Sigmoid colon (tissue), 7 donors: ENCODE measurements around the gene B3GNT3. TPM values are rescaled to one million over a fixed set of nuclear protein-coding genes. Genes with fewer than 3 reads are reported as not detected.

Source experiments
- DNase-seq: peaks from one replicate; pipeline ENCODE4 v3.0.0-alpha.2; 2019
- H3K27ac ChIP-seq, 4 donors: fragments of 200-600 bp; sonication (generic); one replicate each; pipeline ENCODE4 v1.5.1; 2016 to 2019; ENCODE audit warnings: mild to moderate bottlenecking in 1 of 4
- H3K27me3 ChIP-seq, 3 donors: fragments of 200-600 bp; sonication (generic); one replicate each; pipeline ENCODE4 v1.5.1; 2019; ENCODE audit warnings: mild to moderate bottlenecking in 1 of 3
- H3K36me3 ChIP-seq, 4 donors: fragments of 200-600 bp; sonication (generic); one replicate each; pipeline ENCODE4 v1.5.1; 2016 to 2019
- H3K4me1 ChIP-seq, 4 donors: fragments of 200-600 bp; sonication (generic); one replicate each; pipeline ENCODE4 v1.5.1; 2017 to 2019
- H3K4me3 ChIP-seq, 4 donors: fragments of 200-600 bp; sonication (generic); one replicate each; pipeline ENCODE4 v1.5.1; 2017 to 2019; ENCODE audit warnings: mild to moderate bottlenecking in 2 of 4, moderate library complexity in 1 of 4
- H3K9me3 ChIP-seq, 4 donors: fragments of 200-600 bp in 3 of 4; sonication (generic) in 3 of 4; one replicate each; pipeline versions ENCODE4 v1.5.1 to v1.6.1; 2013 to 2019
- EP300 ChIP-seq, 4 donors: sonication (generic); formaldehyde crosslinking; IDR thresholded peaks; one replicate each; pipeline ENCODE4 v1.6.1; 2017; ENCODE audit warnings: antibody characterized with exemption in 4 of 4
- POLR2A ChIP-seq, 2 donors: fragments of 450-650 bp; IDR thresholded peaks; one replicate each; pipeline ENCODE4 v1.6.1; 2016; ENCODE audit warnings: antibody characterized with exemption in 2 of 2, mild to moderate bottlenecking in 2 of 2, moderate library complexity in 2 of 2
- POLR2AphosphoS5 ChIP-seq, 4 donors: sonication (generic); formaldehyde crosslinking; IDR thresholded peaks; one replicate each; pipeline ENCODE4 v1.6.1; 2017; ENCODE audit warnings: antibody characterized with exemption in 4 of 4
- WGBS, 2 donors: extraction: QIAGEN DNeasy Blood & Tissue Kit; methylation state at CpG; one replicate each; pipeline ENCODE4 v1.1.7; 2013; 5-methylcytosine and 5-hydroxymethylcytosine counted together
- intact Hi-C: fragments of 100-400 bp; cut with DNase I; formaldehyde crosslinking; loops from one replicate; pipeline ENCODE4 v1.15.1; 2023
- polyA plus RNA-seq, 3 donors: library from polyadenylated mRNA; stranded (reverse); fragments of 200-250 nt; gene quantifications; one replicate each; pipeline ENCODE4 v1.2.3, GENCODE V29; 2013
- total RNA-seq, 4 donors: library from RNA; depleted of rRNA; stranded (reverse); fragments of >200 nt; gene quantifications; one replicate each; pipeline ENCODE4 v1.1.0, GENCODE V29; 2016
- TF ChIP-seq, protein P1 (sequence below), 4 experiments: fragments of 450-650 bp in 3 of 4; fragments of 200-600 bp in 1 of 4; IDR thresholded peaks; one replicate each; pipeline ENCODE4 v1.5.1; 2016 to 2019; ENCODE audit warnings: antibody characterized with exemption in 4 of 4, mild to moderate bottlenecking in 3 of 4, moderate library complexity in 2 of 4
- donor health status: healthy with polysubstance abuse.
- donor health status: Bipolar disorder and iron deficiency.
- donor health status: healthy.

B3GNT3 gene, protein sequence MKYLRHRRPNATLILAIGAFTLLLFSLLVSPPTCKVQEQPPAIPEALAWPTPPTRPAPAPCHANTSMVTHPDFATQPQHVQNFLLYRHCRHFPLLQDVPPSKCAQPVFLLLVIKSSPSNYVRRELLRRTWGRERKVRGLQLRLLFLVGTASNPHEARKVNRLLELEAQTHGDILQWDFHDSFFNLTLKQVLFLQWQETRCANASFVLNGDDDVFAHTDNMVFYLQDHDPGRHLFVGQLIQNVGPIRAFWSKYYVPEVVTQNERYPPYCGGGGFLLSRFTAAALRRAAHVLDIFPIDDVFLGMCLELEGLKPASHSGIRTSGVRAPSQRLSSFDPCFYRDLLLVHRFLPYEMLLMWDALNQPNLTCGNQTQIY
- total RNA-seq, result under 1 TPM in 1 of 4 donors, not detected in 3; 0.55 TPM
- polyA plus RNA-seq, result 10 to 100 TPM; 20.4 to 72.3 (median 35.4) TPM

DNA sequence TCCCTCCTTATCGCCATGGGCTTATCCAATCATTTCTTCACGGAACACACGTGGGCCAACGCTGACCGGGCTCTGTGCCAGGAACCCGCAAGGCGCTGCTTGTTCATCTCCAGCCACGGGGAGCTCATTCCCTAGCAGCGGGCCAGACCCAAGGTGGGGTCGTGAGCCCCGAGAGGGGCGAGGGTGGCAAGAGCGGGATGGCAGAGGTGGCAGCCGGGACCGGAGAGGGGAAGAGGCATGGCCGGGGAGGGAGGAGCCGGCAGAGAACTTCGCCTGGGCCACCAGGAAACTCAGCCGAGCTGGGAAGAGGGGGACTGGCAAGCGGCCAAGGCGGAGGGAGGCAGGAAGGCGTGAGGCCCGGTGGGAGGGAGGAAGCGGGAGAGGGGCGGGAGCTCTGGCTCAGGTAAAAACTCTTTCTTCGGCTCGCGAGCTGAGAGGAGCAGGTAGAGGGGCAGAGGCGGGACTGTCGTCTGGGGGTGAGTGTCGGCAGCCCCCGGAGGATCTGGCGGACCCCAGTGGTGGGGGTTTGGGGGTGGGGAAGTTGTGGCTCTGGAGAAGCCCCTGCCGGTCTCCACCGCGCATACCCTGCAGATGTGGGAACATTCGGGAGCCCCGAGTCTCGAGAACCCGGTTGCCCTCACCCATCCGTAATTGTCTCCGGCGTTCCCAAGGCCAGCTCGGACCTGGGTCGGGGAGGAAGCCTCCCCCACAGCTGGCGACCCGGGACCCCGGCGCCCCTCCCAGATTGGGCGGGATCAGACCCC, at the start of gene B3GNT3:
Gene B3GNT3, plus strand, starts transcription at position 408 of the 764 bp plus-strand sequence. CDS start 12,670 bp downstream, outside the sequence.
- intact Hi-C loops, result no loop called here
- no peak for DNase-seq
- Histone ChIP-seq H3K4me1 (peaks cover 0 to 6% (median 0%) of the 10 kb centered on the region in 4 donors), H3K4me3 (peak within 1 kb of the TSS in 1 of 4 donors; percentile 11), H3K36me3 (no peaks in the 10 kb centered on the region), H3K27ac (peak within 1 kb of the TSS in 1 of 4 donors; percentile 29), H3K9me3 (no peaks in the 10 kb centered on the region), H3K27me3 (peaks cover 18 to 57% (median 31%) of the 10 kb centered on the region in 3 donors)
- TF ChIP-seq EP300 (IDR thresholded peaks at IDR 0.05), result no peak
- peak in 1 of 4 donors; percentile 50 for TF ChIP-seq POLR2AphosphoS5 (IDR thresholded peaks at IDR 0.05)
- TF ChIP-seq POLR2A (IDR thresholded peaks at IDR 0.05), result peak in 1 of 2 donors; percentile 82
- 1 to 6% methylated on average over 50 of the region's 50 CpGs for WGBS, 2 donors

DNA sequence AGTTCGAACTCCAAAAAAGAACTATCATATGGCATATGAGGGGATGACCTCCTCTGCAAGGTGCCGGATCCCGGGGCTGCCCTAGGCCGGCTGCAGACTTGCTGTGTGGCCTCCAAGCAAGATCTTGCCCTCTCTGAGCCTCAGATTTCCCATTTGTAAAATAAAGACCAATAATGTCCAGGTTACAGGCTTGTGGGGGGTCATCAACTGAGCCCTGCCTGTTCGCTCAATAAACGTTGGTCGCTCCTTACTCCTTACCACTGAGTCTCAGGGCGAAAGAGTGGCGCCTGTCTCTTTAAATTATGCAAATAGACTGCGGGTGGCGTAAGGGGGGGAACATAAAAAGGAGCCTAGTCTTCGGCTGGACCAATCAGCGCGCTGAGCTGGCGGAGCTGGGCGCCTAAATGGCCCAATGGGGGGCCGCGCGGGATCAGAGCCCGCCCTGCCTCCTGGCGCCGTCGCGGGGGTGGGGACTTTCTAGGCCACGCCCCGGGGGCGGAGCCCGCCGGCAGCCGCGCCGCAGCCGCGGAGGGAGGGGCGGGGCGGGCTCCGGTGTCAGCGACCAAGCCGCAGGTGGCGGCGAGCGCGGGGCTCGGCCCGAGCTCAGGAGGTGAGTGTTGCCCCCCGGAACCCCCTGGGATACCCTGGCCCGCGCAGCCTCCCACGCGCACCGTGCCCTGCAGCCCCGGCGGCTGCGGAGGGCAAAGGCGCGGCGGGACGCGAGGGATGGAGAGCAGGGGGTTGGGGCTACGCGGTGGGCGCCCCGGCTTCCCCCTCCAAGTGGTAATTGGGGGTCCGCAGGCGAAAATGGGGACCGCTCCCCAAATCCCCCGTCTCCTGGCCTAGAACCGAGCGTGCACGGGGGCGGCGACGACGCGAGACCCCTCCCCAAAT, 47.5 kb upstream of the B3GNT3 start:
- H3K27ac ChIP-seq, result no peak overlapping the region
- intact Hi-C loops, result loop anchor here (2.0 to 10.0 kb wide), 2 partner anchors 29 to 107 kb away; partner anchors contain the start of genes MAP1S and RPL18A
- H3K36me3 ChIP-seq, result no peaks in the 10 kb centered on the region
- DNase-seq, result peak; percentile 95
- H3K4me1 ChIP-seq, result peaks cover 0 to 18% (median 10%) of the 10 kb centered on the region in 4 donors
- peak overlapping the region; percentile 17 to 52 (median 45) for H3K4me3 ChIP-seq
- no peaks in the 10 kb centered on the region for H3K9me3 ChIP-seq
- 6 to 8% methylated on average over 75 of the region's 75 CpGs for WGBS, 2 donors
- TF ChIP-seq EP300 (IDR thresholded peaks at IDR 0.05), result no peak
- no peak for TF ChIP-seq POLR2AphosphoS5 (IDR thresholded peaks at IDR 0.05)
- TF ChIP-seq, protein P1, sequence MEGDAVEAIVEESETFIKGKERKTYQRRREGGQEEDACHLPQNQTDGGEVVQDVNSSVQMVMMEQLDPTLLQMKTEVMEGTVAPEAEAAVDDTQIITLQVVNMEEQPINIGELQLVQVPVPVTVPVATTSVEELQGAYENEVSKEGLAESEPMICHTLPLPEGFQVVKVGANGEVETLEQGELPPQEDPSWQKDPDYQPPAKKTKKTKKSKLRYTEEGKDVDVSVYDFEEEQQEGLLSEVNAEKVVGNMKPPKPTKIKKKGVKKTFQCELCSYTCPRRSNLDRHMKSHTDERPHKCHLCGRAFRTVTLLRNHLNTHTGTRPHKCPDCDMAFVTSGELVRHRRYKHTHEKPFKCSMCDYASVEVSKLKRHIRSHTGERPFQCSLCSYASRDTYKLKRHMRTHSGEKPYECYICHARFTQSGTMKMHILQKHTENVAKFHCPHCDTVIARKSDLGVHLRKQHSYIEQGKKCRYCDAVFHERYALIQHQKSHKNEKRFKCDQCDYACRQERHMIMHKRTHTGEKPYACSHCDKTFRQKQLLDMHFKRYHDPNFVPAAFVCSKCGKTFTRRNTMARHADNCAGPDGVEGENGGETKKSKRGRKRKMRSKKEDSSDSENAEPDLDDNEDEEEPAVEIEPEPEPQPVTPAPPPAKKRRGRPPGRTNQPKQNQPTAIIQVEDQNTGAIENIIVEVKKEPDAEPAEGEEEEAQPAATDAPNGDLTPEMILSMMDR (IDR thresholded peaks at IDR 0.05), result no peak
- H3K27me3 ChIP-seq, result no peaks in the 10 kb centered on the region

DNA sequence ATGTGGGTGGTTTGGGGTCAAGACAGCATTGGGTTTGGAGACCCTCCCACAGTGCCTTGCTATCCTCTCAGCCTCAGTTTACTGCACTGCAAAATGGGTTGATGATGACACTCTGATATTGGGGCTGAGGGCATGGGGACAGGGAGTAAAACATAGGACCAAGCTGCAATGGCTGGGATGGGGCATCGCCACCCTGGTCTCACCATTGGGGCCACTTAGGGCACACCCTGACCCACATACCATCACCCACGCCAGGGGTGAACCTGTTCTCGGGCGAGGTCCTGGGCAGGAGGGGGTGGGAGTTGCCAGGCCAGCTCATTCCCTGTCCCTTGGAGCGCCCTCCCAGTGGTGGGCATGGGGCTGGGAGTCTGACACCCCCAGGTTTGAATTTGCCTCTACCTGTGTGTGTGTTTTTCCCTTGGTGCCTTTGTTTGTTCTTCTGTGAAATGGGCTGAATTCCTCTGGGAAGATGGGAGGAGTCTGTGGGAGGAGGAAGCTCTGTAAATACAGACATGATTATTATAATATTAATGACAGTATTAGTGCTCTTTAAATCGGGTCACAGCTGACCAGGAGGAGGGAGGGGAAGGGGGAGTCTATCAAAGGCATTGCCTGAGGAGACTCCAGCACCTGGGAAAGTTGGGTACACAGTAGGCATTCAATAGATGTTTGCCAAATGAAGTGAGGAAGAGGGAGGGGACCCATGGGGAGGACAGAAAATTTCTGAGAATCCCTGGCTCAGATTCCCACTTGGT, 45.9 kb upstream of the B3GNT3 start:
- Histone ChIP-seq H3K27me3 (no peaks in the 10 kb centered on the region), H3K9me3 (no peaks in the 10 kb centered on the region), H3K36me3 (no peaks in the 10 kb centered on the region), H3K4me3 (no peak overlapping the region), H3K4me1 (peaks cover 0 to 18% (median 10%) of the 10 kb centered on the region in 4 donors), H3K27ac (no peak overlapping the region)
- WGBS, 2 donors, result 50 to 76% methylated on average over 6 of the region's 6 CpGs
- DNase-seq, result no peak
- TF ChIP-seq EP300 (IDR thresholded peaks at IDR 0.05) (no peak), POLR2AphosphoS5 (IDR thresholded peaks at IDR 0.05) (no peak), POLR2A (IDR thresholded peaks at IDR 0.05) (no peak)
- TF ChIP-seq, protein P1 (IDR thresholded peaks at IDR 0.05), result no peak
- intact Hi-C loops, result loop anchor here (10.0 kb wide), 1 partner anchor 106 kb away; the partner anchor contains the start of gene RPL18A

DNA sequence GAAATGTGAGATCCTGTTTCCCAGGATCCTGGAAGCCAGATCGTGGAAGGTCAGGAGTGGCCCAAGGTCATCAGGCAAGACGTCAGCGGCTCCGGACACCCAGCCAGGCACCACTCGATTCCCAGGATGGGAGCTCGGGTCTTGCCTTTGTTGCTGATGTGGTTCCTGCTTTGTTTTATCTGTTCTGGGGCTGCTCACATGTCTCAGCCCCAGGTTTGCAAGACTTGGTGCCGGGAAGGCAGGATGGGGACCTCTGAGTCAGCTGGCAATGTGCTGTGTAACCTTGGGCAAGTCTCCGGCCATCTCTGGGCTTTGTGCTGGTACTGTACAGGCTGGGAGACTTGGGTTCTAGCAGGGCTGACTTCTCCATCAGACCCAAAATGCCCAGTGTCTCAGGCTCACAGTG, 45.0 kb upstream of the B3GNT3 start:
- H3K4me3 ChIP-seq, result no peak overlapping the region
- H3K27me3 ChIP-seq, result no peaks in the 10 kb centered on the region
- TF ChIP-seq POLR2AphosphoS5 (IDR thresholded peaks at IDR 0.05), result no peak
- no peak for TF ChIP-seq POLR2A (IDR thresholded peaks at IDR 0.05)
- TF ChIP-seq EP300 (IDR thresholded peaks at IDR 0.05), result no peak
- TF ChIP-seq, protein P1 (IDR thresholded peaks at IDR 0.05), result no peak
- H3K36me3 ChIP-seq, result no peaks in the 10 kb centered on the region
- H3K9me3 ChIP-seq, result no peaks in the 10 kb centered on the region
- intact Hi-C loops, result loop anchor here (10.0 kb wide), 1 partner anchor 105 kb away; the partner anchor contains the start of gene RPL18A
- H3K4me1 ChIP-seq, result peaks cover 0 to 18% (median 10%) of the 10 kb centered on the region in 4 donors
- no peak for DNase-seq
- peak overlapping the region in 1 of 4 donors; percentile 14 for H3K27ac ChIP-seq
- 13 to 46% methylated on average over 8 of the region's 8 CpGs for WGBS, 2 donors
